Measurements from ENCODE around the gene GRM7.

GRM7 gene

GRCh38 chr3:7518026-7518425, 657.1 kb downstream of the GRM7 start:
- no peak overlapping the region for H3K4me3 ChIP-seq (ENCODE audit: low read depth, low read length)
- TF ChIP-seq CTCF (IDR thresholded peaks at IDR 0.05; ENCODE audit: low read depth, low read length), result no peak

- H3K4me3 ChIP-seq (ENCODE audit: low read depth, low read length), result no peak overlapping the region
- TF ChIP-seq CTCF (IDR thresholded peaks at IDR 0.05; ENCODE audit: low read depth, low read length), result no peak
Measured at GRCh38 chr3:7518456-7518855, 657.5 kb downstream of the GRM7 start.

- TF ChIP-seq CTCF (IDR thresholded peaks at IDR 0.05; ENCODE audit: low read depth, low read length), result no peak
- H3K4me3 ChIP-seq (ENCODE audit: low read depth, low read length), result no peak overlapping the region
Measured at GRCh38 chr3:7520059-7520458, 659.1 kb downstream of the GRM7 start.

GRCh38 chr3:7520593-7520992, 659.7 kb downstream of the GRM7 start:
- no peak overlapping the region for H3K4me3 ChIP-seq (ENCODE audit: low read depth, low read length)
- no peak for TF ChIP-seq CTCF (IDR thresholded peaks at IDR 0.05; ENCODE audit: low read depth, low read length)

GRCh38 chr3:7536510-7536909, 675.6 kb downstream of the GRM7 start:
- H3K4me3 ChIP-seq (ENCODE audit: low read depth, low read length), result no peak overlapping the region
- no peak for TF ChIP-seq CTCF (IDR thresholded peaks at IDR 0.05; ENCODE audit: low read depth, low read length)

GRCh38 chr3:7536921-7537320, 676.0 kb downstream of the GRM7 start:
- no peak overlapping the region for H3K4me3 ChIP-seq (ENCODE audit: low read depth, low read length)

GRCh38 chr3:7543294-7543880, 682.5 kb downstream of the GRM7 start:
- no peak overlapping the region for H3K4me3 ChIP-seq (ENCODE audit: low read depth, low read length)
- TF ChIP-seq CTCF (IDR thresholded peaks at IDR 0.05; ENCODE audit: low read depth, low read length), result no peak

More at GRCh38 chr3:7536921-7537320, 676.0 kb downstream of the GRM7 start:
- no peak for TF ChIP-seq CTCF (IDR thresholded peaks at IDR 0.05; ENCODE audit: low read depth, low read length)
